Measurements from ENCODE around the gene THAP7. TPM values are rescaled to one million over a fixed set of nuclear protein-coding genes. Genes with fewer than 3 reads are reported as not detected.
A peak's percentile ranks its signal among the peaks of the same experiment; 100 is the strongest.

The THAP7 gene
- total RNA-seq, 2 donors from 2014 or later = 18.1 to 20.0 TPM

- peak; percentile 88 for ATAC-seq
Measured at GRCh38 chr22:21032037-21032867, 30.3 kb upstream of the THAP7 start, which contains the start of gene SLC7A4. SLC7A4 (minus strand) TSS chr22:21032561; CDS start chr22:21031812, 749 bp downstream.

GRCh38 chr22:21031545-21032036 is 29.7 kb upstream of the THAP7 start:
- DNase-seq = no peak
- ATAC-seq = no peak
- intact Hi-C loops (cut with DNase I, micrococcal nuclease) = no loop called here

More at GRCh38 chr22:21032037-21032867, 30.3 kb upstream of the THAP7 start, which contains the start of gene SLC7A4:
- peak in 1 of 2 donors; percentile 17 for DNase-seq
- intact Hi-C loops (cut with DNase I, micrococcal nuclease) = no loop called here

- no peak for DNase-seq
- no peak for ATAC-seq
Measured at GRCh38 chr22:21030621-21031544, 29.0 kb upstream of the THAP7 start.

GRCh38 chr22:21030032-21030431 is 28.1 kb upstream of the THAP7 start:
- intact Hi-C loops (cut with DNase I, micrococcal nuclease) = no loop called here
- DNase-seq (no peak), ATAC-seq (no peak)

More at GRCh38 chr22:21030621-21031544, 29.0 kb upstream of the THAP7 start:
- intact Hi-C loops (cut with DNase I, micrococcal nuclease) = no loop called here

- DNase-seq (no peak), ATAC-seq (no peak)
- intact Hi-C loops (cut with DNase I, micrococcal nuclease) = no loop called here
Measured at GRCh38 chr22:21029486-21030025, 27.6 kb upstream of the THAP7 start.

- no peak for ATAC-seq
- DNase-seq = no peak
- intact Hi-C loops (cut with DNase I, micrococcal nuclease) = no loop called here
Measured at GRCh38 chr22:21028277-21029251, 26.6 kb upstream of the THAP7 start.

GRCh38 chr22:21026783-21027692 is 25.1 kb upstream of the THAP7 start:
- ATAC-seq (no peak), DNase-seq (no peak)
- intact Hi-C loops (cut with DNase I, micrococcal nuclease) = no loop called here

GRCh38 chr22:21025763-21026755 is 24.1 kb upstream of the THAP7 start:
- DNase-seq (no peak), ATAC-seq (no peak)
- intact Hi-C loops (cut with DNase I, micrococcal nuclease) = no loop called here

- ATAC-seq (no peak), DNase-seq (no peak)
- intact Hi-C loops (cut with DNase I, micrococcal nuclease) = no loop called here
Measured at GRCh38 chr22:21025266-21025665, 23.3 kb upstream of the THAP7 start.

GRCh38 chr22:21022955-21023614 is 21.2 kb upstream of the THAP7 start:
- intact Hi-C loops (cut with DNase I, micrococcal nuclease) = no loop called here
- DNase-seq (no peak), ATAC-seq (no peak)

- intact Hi-C loops (cut with DNase I, micrococcal nuclease) = no loop called here
- ATAC-seq = no peak
- DNase-seq = no peak
Measured at GRCh38 chr22:21022507-21022906, 20.6 kb upstream of the THAP7 start.

GRCh38 chr22:21020802-21021429 is 19.0 kb upstream of the THAP7 start:
- intact Hi-C loops (cut with DNase I, micrococcal nuclease) = no loop called here

GRCh38 chr22:21018314-21018713 is 16.4 kb upstream of the THAP7 start:
- ATAC-seq (no peak), DNase-seq (no peak)
- intact Hi-C loops (cut with DNase I, micrococcal nuclease) = no loop called here

More at GRCh38 chr22:21020802-21021429, 19.0 kb upstream of the THAP7 start:
- DNase-seq (no peak), ATAC-seq (no peak)

- ATAC-seq = peak; percentile 33
- intact Hi-C loops (cut with DNase I, micrococcal nuclease) = no loop called here
Measured at GRCh38 chr22:21016644-21017420, 14.9 kb upstream of the THAP7 start.

More at GRCh38 chr22:21016644-21017420, 14.9 kb upstream of the THAP7 start:
- DNase-seq = no peak

Measured in left colon (tissue), 2 donors.